ENCODE data around the gene SSR3. TPM values are rescaled to one million over a fixed set of nuclear protein-coding genes. Genes with fewer than 3 reads are reported as not detected.

Gene SSR3
- total and polyA plus RNA-seq, 2 of the 13 experiments (the other 11 are each of a cell fraction or from before 2014, with no cell fraction given), result 229 to 325 TPM

GRCh38 chr3:156554842-156555687 lies at the start of gene SSR3 (continued):
- TF ChIP-seq ZKSCAN5 (CRISPR knock-in tag; IDR thresholded peaks at IDR 0.05), result no peak
- no peak; the same call in 1 of the 2 replicates for TF ChIP-seq ZNF281 (CRISPR knock-in tag; IDR thresholded peaks at IDR 0.05; ENCODE audit: borderline replicate concordance)
- TF ChIP-seq GPN1 (CRISPR knock-in tag; IDR thresholded peaks at IDR 0.05; ENCODE audit: borderline replicate concordance), result no peak
- no peak for TF ChIP-seq HINFP (CRISPR knock-in tag; IDR thresholded peaks at IDR 0.05; ENCODE audit: low read depth)
- TF ChIP-seq GATAD2A (CRISPR knock-in tag; IDR thresholded peaks at IDR 0.05), result peak; percentile 43
- TF ChIP-seq ZNF569 (CRISPR knock-in tag; IDR thresholded peaks at IDR 0.05; ENCODE audit: borderline replicate concordance), result no peak
- no peak for TF ChIP-seq PRDM15 (CRISPR knock-in tag; IDR thresholded peaks at IDR 0.05)
- TF ChIP-seq ZNF460 (CRISPR knock-in tag; IDR thresholded peaks at IDR 0.05; ENCODE audit: borderline replicate concordance), result no peak
- peak; percentile 46; the same call in 1 of the 2 replicates for TF ChIP-seq ZNF788 (CRISPR knock-in tag; IDR thresholded peaks at IDR 0.05; ENCODE audit: borderline replicate concordance)
- no peak for TF ChIP-seq ZNF597 (CRISPR knock-in tag; IDR thresholded peaks at IDR 0.05)
- TF ChIP-seq ZNF468 (CRISPR knock-in tag; IDR thresholded peaks at IDR 0.05), result no peak
- no peak for TF ChIP-seq ZZZ3 (CRISPR knock-in tag; IDR thresholded peaks at IDR 0.05; ENCODE audit: borderline replicate concordance)
- 0 out of 2 replicates have a peak, but pooled peaks have one; percentile 43 for TF ChIP-seq ZBTB2 (CRISPR knock-in tag; IDR thresholded peaks at IDR 0.05; ENCODE audit: low read depth)
- no peak for TF ChIP-seq PAWR (CRISPR knock-in tag; IDR thresholded peaks at IDR 0.05; ENCODE audit: borderline replicate concordance)
- TF ChIP-seq PHF5A (CRISPR knock-in tag; IDR thresholded peaks at IDR 0.05; ENCODE audit: low read depth, unreplicated experiment), result no peak
- TF ChIP-seq JARID2 (CRISPR knock-in tag; IDR thresholded peaks at IDR 0.05; ENCODE audit: insufficient replicate concordance), result peak; percentile 31
